Parathyroid adenoma (tissue), 2 donors: Measurements from ENCODE around the gene KRT37.

ENCODE experiments used
- H2AFZ ChIP-seq: fragments of 300-600 bp; sonication (generic); one replicate; pipeline ENCODE4 v1.7.0; 2017; ENCODE audit warnings: antibody characterized with exemption, mild to moderate bottlenecking
- H3K27ac ChIP-seq: fragments of 300-600 bp; sonication (generic); one replicate; pipeline ENCODE4 v1.7.0; 2017
- H3K27me3 ChIP-seq: fragments of 300-600 bp; sonication (generic); one replicate; pipeline ENCODE4 v1.7.0; 2017; ENCODE audit warnings: low read length; ENCODE audit not compliant: control insufficient read depth, insufficient read depth
- H3K36me3 ChIP-seq: fragments of 300-600 bp; sonication (generic); one replicate; pipeline ENCODE4 v1.7.0; 2017; ENCODE audit warnings: low read length; ENCODE audit not compliant: control insufficient read depth, insufficient read depth
- H3K4me1 ChIP-seq: fragments of 300-600 bp; sonication (generic); one replicate; pipeline ENCODE4 v1.7.0; 2017; ENCODE audit warnings: control low read depth
- H3K4me2 ChIP-seq: fragments of 300-600 bp; sonication (generic); one replicate; pipeline ENCODE4 v1.7.0; 2017; ENCODE audit warnings: low read length
- H3K4me3 ChIP-seq: fragments of 300-600 bp; sonication (generic); one replicate; pipeline ENCODE4 v1.7.0; 2017; ENCODE audit warnings: low read depth, low read length
- H3K79me2 ChIP-seq: fragments of 300-600 bp; sonication (generic); one replicate; pipeline ENCODE4 v1.7.0; 2017; ENCODE audit warnings: control low read depth
- H3K9ac ChIP-seq: fragments of 300-600 bp; sonication (generic); one replicate; pipeline ENCODE4 v1.7.0; 2017; ENCODE audit warnings: mild to moderate bottlenecking
- H3K9me3 ChIP-seq: fragments of 300-600 bp; sonication (generic); one replicate; pipeline ENCODE4 v1.7.0; 2017; ENCODE audit warnings: low read length; ENCODE audit not compliant: control insufficient read depth
- TF ChIP-seq, protein P1 (sequence below): fragments of 300-600 bp; sonication (generic); IDR thresholded peaks from one replicate; pipeline ENCODE4 v1.7.0; 2017; ENCODE audit warnings: antibody characterized with exemption, mild to moderate bottlenecking
- donor health status: primary hyperparathyroidism.

The KRT37 gene

DNA sequence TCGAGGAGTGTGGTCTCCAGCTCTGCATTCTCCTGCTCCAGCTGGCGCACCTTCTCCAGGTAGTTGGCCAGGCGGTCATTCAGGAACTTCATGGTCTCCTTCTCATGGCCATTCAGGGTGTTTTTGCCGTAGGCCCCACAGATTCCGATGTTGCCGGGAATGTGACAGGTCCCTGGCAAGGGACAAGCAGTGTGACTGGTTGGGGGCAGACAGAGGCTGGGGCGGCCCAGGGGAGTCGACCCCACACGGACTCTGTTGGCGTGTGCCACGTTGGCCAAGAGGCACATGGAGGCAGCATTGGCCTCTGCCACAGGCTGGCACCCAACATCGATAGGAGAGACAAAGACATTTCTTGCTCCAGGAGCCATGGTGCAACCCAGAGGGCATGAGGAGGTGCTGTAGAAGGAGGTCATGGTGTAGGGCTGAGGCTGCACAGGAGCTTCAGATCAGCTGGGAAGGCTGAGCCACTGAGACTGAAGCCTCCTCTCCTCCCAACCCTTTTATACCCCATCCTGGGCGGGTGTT lies at the start of gene KRT37:
Gene KRT37 (minus strand): TSS at position 475 of the 525 bp plus-strand sequence. CDS start 62 bp downstream, at position 413.
- Histone ChIP-seq H3K27me3 (no peaks in the 10 kb centered on the region), H3K79me2 (no peaks in the 10 kb centered on the region), H3K27ac (no peak within 1 kb of the TSS), H3K4me1 (no peaks in the 10 kb centered on the region), H3K4me2 (no peak within 1 kb of the TSS), H3K9me3 (no peaks in the 10 kb centered on the region), H3K36me3 (no peaks in the 10 kb centered on the region), H3K4me3 (no peak within 1 kb of the TSS), H3K9ac (no peak within 1 kb of the TSS), H2AFZ (no peak within 1 kb of the TSS)
- TF ChIP-seq, protein P1, sequence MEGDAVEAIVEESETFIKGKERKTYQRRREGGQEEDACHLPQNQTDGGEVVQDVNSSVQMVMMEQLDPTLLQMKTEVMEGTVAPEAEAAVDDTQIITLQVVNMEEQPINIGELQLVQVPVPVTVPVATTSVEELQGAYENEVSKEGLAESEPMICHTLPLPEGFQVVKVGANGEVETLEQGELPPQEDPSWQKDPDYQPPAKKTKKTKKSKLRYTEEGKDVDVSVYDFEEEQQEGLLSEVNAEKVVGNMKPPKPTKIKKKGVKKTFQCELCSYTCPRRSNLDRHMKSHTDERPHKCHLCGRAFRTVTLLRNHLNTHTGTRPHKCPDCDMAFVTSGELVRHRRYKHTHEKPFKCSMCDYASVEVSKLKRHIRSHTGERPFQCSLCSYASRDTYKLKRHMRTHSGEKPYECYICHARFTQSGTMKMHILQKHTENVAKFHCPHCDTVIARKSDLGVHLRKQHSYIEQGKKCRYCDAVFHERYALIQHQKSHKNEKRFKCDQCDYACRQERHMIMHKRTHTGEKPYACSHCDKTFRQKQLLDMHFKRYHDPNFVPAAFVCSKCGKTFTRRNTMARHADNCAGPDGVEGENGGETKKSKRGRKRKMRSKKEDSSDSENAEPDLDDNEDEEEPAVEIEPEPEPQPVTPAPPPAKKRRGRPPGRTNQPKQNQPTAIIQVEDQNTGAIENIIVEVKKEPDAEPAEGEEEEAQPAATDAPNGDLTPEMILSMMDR, result no peak

- Histone ChIP-seq H3K4me1 (no peaks in the 10 kb centered on the region), H3K9ac (no peak overlapping the region), H3K27me3 (no peaks in the 10 kb centered on the region), H2AFZ (no peak overlapping the region), H3K4me2 (no peak overlapping the region), H3K36me3 (no peaks in the 10 kb centered on the region), H3K4me3 (no peak overlapping the region), H3K9me3 (no peaks in the 10 kb centered on the region), H3K79me2 (no peaks in the 10 kb centered on the region), H3K27ac (no peak overlapping the region)
- TF ChIP-seq, protein P1, result no peak
Observed at GRCh38 chr17:41468346-41468745, 44.0 kb upstream of the KRT37 start.

- Histone ChIP-seq H3K27ac (no peak overlapping the region), H2AFZ (no peak overlapping the region), H3K4me1 (no peaks in the 10 kb centered on the region), H3K79me2 (no peaks in the 10 kb centered on the region), H3K36me3 (no peaks in the 10 kb centered on the region), H3K4me2 (no peak overlapping the region), H3K9me3 (no peaks in the 10 kb centered on the region), H3K27me3 (no peaks in the 10 kb centered on the region), H3K4me3 (no peak overlapping the region), H3K9ac (no peak overlapping the region)
- TF ChIP-seq, protein P1, result no peak
Observed at GRCh38 chr17:41467561-41467960, 43.2 kb upstream of the KRT37 start.

DNA sequence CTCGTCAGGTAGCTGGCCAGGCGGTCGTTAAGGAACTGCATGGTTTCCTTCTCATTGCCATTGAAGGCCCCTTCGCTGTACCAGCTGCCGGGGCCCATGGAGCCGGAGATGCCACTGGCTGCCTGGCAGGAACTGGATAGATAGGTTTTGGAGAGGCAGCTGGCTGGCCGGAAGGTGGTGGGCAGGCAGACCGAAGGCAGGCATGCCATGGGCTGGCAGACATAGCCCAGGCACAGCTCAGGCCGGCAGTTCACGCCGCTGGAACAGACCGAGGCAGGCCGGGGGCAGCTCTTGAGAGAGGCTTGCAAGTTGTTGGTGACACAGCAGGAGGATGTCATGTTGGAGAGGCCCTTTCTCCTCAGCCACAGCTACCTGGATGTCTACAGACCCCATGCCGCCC lies 42.6 kb upstream of the KRT37 start, which contains the start of gene KRT32:
Gene KRT32 (minus strand): TSS at position 399 of the 400 bp plus-strand sequence. CDS start 61 bp downstream, at position 338.
- Histone ChIP-seq H3K9ac (no peak within 1 kb of the TSS), H3K27me3 (no peaks in the 10 kb centered on the region), H3K27ac (no peak within 1 kb of the TSS), H3K9me3 (no peaks in the 10 kb centered on the region), H3K4me2 (no peak within 1 kb of the TSS), H3K4me1 (no peaks in the 10 kb centered on the region), H3K79me2 (no peaks in the 10 kb centered on the region), H2AFZ (no peak within 1 kb of the TSS), H3K4me3 (no peak within 1 kb of the TSS), H3K36me3 (no peaks in the 10 kb centered on the region)
- TF ChIP-seq, protein P1, result no peak

- TF ChIP-seq, protein P1, result no peak
- H3K4me2 ChIP-seq, result no peak overlapping the region
- H3K9me3 ChIP-seq, result no peaks in the 10 kb centered on the region
- H3K36me3 ChIP-seq, result no peaks in the 10 kb centered on the region
- H3K4me1 ChIP-seq, result no peaks in the 10 kb centered on the region
- H3K4me3 ChIP-seq, result no peak overlapping the region
- H3K9ac ChIP-seq, result no peak overlapping the region
- H3K79me2 ChIP-seq, result no peaks in the 10 kb centered on the region
- no peaks in the 10 kb centered on the region for H3K27me3 ChIP-seq
- H2AFZ ChIP-seq, result no peak overlapping the region
- H3K27ac ChIP-seq, result no peak overlapping the region
Observed at GRCh38 chr17:41464682-41465081, 40.3 kb upstream of the KRT37 start.
